GM12865 (cell line): Measurements from ENCODE around the gene ARMS2.

Source experiments
- DNase-seq: peaks from one replicate; pipeline ENCODE4 v3.0.0; 2010; ENCODE audit warnings: low read depth
- H3K4me3 ChIP-seq: 2 replicates; pipeline ENCODE4 v1.5.1; 2011; ENCODE audit warnings: mild to moderate bottlenecking, low read depth, low read length, control low read depth
- CTCF ChIP-seq: IDR thresholded peaks from 2 replicates; pipeline ENCODE4 v1.5.1; 2011; ENCODE audit warnings: low read length, control low read depth, low read depth, inconsistent platforms; ENCODE audit not compliant: insufficient read depth; ENCODE audit errors: missing control alignments

The ARMS2 gene

GRCh38 chr10:122449153-122449552 is 5.3 kb upstream of the ARMS2 start:
- TF ChIP-seq CTCF: no peak
- DNase-seq: no peak
- H3K4me3 ChIP-seq: no peak overlapping the region

- no peak for DNase-seq
- no peak for TF ChIP-seq CTCF
- H3K4me3 ChIP-seq: no peak overlapping the region
Measured at GRCh38 chr10:122450353-122450990, 4.0 kb upstream of the ARMS2 start.

- no peak overlapping the region for H3K4me3 ChIP-seq
- TF ChIP-seq CTCF: no peak
- no peak for DNase-seq
Measured at GRCh38 chr10:122454071-122454470, 382 bp upstream of the ARMS2 start.

GRCh38 chr10:122455376-122456079 is 1.1 kb downstream of the ARMS2 start:
- no peak for TF ChIP-seq CTCF
- DNase-seq: no peak
- H3K4me3 ChIP-seq: no peak overlapping the region

GRCh38 chr10:122457934-122458333 is 3.5 kb downstream of the ARMS2 start:
- H3K4me3 ChIP-seq: no peak overlapping the region
- no peak for TF ChIP-seq CTCF
- no peak for DNase-seq

GRCh38 chr10:122458693-122459092 is 4.2 kb downstream of the ARMS2 start:
- TF ChIP-seq CTCF: no peak
- no peak for DNase-seq
- H3K4me3 ChIP-seq: no peak overlapping the region

GRCh38 chr10:122459561-122460273 is 5.3 kb downstream of the ARMS2 start:
- H3K4me3 ChIP-seq: no peak overlapping the region
- TF ChIP-seq CTCF: no peak
- DNase-seq: no peak
